ENCODE results near the gene FBXL16. TPM values are rescaled to one million over a fixed set of nuclear protein-coding genes. Genes with fewer than 3 reads are reported as not detected.
A peak's percentile ranks its signal among the peaks of the same experiment; 100 is the strongest.

FBXL16 gene
- total and polyA plus RNA-seq, 9 of the 15 experiments (the other 6 are each of a cell fraction or from before 2014, with no cell fraction given) = 0.21 to 8.2 (median 1.7) TPM

GRCh38 chr16:695355-696089 lies 10.1 kb downstream of the FBXL16 start (continued):
- no peak for TF ChIP-seq ZNF668 (CRISPR knock-in tag; IDR thresholded peaks at IDR 0.05)
- no peak for TF ChIP-seq HNRNPH1 (optimal IDR thresholded peaks at IDR 0.05; ENCODE audit: low read depth, low read length)
- TF ChIP-seq MEIS2 (IDR thresholded peaks at IDR 0.05; ENCODE audit: partially characterized antibody) = no peak
- TF ChIP-seq, protein P1, sequence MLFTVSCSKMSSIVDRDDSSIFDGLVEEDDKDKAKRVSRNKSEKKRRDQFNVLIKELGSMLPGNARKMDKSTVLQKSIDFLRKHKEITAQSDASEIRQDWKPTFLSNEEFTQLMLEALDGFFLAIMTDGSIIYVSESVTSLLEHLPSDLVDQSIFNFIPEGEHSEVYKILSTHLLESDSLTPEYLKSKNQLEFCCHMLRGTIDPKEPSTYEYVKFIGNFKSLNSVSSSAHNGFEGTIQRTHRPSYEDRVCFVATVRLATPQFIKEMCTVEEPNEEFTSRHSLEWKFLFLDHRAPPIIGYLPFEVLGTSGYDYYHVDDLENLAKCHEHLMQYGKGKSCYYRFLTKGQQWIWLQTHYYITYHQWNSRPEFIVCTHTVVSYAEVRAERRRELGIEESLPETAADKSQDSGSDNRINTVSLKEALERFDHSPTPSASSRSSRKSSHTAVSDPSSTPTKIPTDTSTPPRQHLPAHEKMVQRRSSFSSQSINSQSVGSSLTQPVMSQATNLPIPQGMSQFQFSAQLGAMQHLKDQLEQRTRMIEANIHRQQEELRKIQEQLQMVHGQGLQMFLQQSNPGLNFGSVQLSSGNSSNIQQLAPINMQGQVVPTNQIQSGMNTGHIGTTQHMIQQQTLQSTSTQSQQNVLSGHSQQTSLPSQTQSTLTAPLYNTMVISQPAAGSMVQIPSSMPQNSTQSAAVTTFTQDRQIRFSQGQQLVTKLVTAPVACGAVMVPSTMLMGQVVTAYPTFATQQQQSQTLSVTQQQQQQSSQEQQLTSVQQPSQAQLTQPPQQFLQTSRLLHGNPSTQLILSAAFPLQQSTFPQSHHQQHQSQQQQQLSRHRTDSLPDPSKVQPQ (CRISPR knock-in tag; IDR thresholded peaks at IDR 0.05; ENCODE audit: borderline replicate concordance) = no peak
- TF ChIP-seq TRIM25 (IDR thresholded peaks at IDR 0.05; ENCODE audit: borderline replicate concordance) = no peak
- no peak for TF ChIP-seq SMAD1 (IDR thresholded peaks at IDR 0.05; ENCODE audit: low read depth, low read length, partially characterized antibody)
- no peak for TF ChIP-seq ZNF75A (CRISPR knock-in tag; IDR thresholded peaks at IDR 0.05)
- peak in 1 of 2 experiments; percentile 91; a peak in 2 of 4 replicates for TF ChIP-seq TEAD1 (CRISPR knock-in tag; IDR thresholded peaks at IDR 0.05)
- TF ChIP-seq E2F5 (CRISPR knock-in tag; IDR thresholded peaks at IDR 0.05) = peak; percentile 86; the same call in 1 of the 2 replicates
- peak; percentile 98 for TF ChIP-seq L3MBTL2 (IDR thresholded peaks at IDR 0.05)
- no peak for TF ChIP-seq GATAD2A (IDR thresholded peaks at IDR 0.05)
- peak; percentile 96 for TF ChIP-seq CTBP1 (IDR thresholded peaks at IDR 0.05; ENCODE audit: borderline replicate concordance)
- TF ChIP-seq, protein P2, sequence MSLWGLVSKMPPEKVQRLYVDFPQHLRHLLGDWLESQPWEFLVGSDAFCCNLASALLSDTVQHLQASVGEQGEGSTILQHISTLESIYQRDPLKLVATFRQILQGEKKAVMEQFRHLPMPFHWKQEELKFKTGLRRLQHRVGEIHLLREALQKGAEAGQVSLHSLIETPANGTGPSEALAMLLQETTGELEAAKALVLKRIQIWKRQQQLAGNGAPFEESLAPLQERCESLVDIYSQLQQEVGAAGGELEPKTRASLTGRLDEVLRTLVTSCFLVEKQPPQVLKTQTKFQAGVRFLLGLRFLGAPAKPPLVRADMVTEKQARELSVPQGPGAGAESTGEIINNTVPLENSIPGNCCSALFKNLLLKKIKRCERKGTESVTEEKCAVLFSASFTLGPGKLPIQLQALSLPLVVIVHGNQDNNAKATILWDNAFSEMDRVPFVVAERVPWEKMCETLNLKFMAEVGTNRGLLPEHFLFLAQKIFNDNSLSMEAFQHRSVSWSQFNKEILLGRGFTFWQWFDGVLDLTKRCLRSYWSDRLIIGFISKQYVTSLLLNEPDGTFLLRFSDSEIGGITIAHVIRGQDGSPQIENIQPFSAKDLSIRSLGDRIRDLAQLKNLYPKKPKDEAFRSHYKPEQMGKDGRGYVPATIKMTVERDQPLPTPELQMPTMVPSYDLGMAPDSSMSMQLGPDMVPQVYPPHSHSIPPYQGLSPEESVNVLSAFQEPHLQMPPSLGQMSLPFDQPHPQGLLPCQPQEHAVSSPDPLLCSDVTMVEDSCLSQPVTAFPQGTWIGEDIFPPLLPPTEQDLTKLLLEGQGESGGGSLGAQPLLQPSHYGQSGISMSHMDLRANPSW (CRISPR knock-in tag; IDR thresholded peaks at IDR 0.05) = peak; percentile 79; the same call in 1 of the 2 replicates
- no peak for TF ChIP-seq ZNF41 (CRISPR knock-in tag; conservative IDR thresholded peaks at IDR 0.05)
- no peak for TF ChIP-seq SMAD2 (IDR thresholded peaks at IDR 0.05; ENCODE audit: low read depth, low read length)
- no peak for TF ChIP-seq ZFPM2 (CRISPR knock-in tag; IDR thresholded peaks at IDR 0.05)
- TF ChIP-seq, protein P3, sequence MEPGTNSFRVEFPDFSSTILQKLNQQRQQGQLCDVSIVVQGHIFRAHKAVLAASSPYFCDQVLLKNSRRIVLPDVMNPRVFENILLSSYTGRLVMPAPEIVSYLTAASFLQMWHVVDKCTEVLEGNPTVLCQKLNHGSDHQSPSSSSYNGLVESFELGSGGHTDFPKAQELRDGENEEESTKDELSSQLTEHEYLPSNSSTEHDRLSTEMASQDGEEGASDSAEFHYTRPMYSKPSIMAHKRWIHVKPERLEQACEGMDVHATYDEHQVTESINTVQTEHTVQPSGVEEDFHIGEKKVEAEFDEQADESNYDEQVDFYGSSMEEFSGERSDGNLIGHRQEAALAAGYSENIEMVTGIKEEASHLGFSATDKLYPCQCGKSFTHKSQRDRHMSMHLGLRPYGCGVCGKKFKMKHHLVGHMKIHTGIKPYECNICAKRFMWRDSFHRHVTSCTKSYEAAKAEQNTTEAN (CRISPR knock-in tag; IDR thresholded peaks at IDR 0.05) = no peak
- TF ChIP-seq SAFB (IDR thresholded peaks at IDR 0.05; ENCODE audit: borderline replicate concordance, low read depth, low read length) = peak; percentile 51
- TF ChIP-seq FOSL1 (tag; conservative IDR thresholded peaks at IDR 0.05) = no peak

Measured in K562 (cell line).